HG03571 (cell line): Measurements from ENCODE around the gene KIF24.
"Not testable (repeated sequence)": the region's sequence is repeated elsewhere in the genome, so short reads cannot be mapped to it uniquely, and the experiment has no call there.

Experiments
- ATAC-seq: cut with Tn5 transposase; IDR thresholded peaks from one replicate; pipeline ENCODE4 v1.9.1; 2021; ENCODE audit not compliant: unreplicated experiment

KIF24 gene

GRCh38 chr9:34328987-34329832 lies at the start of gene KIF24, which contains the start of gene NUDT2:
KIF24 (minus strand) TSS chr9:34329268; CDS start chr9:34311346, 17,922 bp downstream.
NUDT2 (plus strand) TSS chr9:34329569; CDS start chr9:34339040, 9,471 bp downstream.
- peak; percentile 91 for ATAC-seq

DNA sequence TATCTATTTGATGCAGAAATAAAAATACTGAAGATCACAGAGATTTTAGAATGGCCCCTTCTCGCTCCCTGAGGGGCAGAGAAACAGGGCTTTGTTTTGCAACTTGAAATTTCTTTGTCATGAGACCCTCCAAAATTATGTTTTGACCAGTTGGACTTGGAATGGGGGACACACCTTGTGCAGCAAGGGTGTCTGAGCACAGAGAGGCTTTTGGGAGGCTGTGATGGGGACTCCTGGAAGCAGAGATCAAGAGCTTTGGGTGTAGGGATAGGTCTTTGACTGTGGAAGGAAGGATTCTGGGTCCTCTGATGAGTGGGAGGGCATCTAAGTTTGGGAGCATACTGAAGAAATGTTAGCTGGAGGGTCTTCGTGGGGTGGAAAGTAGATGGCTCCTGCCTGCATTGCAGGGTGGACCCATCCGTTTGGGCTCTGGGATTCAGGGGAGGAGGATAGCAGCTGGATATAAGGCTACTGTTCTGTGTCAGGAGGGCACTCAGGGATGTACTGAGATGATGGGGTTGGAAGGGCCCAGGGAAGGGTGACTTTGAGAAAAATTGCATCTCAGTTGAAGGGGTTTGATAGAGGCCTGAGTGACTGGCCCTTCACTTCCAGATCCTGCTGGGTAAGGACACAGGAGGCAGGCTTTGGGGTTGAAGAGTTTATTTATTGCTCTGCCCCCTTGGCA lies 49.5 kb upstream of the KIF24 start:
- ATAC-seq, result no peak

DNA sequence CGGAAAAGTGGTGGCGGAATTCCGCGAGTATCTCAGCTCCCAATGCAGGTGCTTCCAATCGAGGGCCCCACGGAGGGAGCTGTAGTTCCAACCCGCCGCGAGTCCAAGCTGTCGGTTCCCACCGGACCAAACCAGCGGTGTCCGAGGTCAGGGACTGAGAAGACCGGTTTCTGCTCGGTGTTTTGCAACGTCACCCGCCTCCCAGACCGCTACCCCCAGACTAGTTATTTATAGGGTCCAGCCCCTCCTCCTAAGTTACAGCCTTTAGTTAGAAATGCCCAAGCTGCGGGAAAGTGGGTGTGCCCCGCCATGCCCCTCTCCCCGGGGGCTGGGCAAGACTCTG lies 48.3 kb upstream of the KIF24 start:
- no peak for ATAC-seq

DNA sequence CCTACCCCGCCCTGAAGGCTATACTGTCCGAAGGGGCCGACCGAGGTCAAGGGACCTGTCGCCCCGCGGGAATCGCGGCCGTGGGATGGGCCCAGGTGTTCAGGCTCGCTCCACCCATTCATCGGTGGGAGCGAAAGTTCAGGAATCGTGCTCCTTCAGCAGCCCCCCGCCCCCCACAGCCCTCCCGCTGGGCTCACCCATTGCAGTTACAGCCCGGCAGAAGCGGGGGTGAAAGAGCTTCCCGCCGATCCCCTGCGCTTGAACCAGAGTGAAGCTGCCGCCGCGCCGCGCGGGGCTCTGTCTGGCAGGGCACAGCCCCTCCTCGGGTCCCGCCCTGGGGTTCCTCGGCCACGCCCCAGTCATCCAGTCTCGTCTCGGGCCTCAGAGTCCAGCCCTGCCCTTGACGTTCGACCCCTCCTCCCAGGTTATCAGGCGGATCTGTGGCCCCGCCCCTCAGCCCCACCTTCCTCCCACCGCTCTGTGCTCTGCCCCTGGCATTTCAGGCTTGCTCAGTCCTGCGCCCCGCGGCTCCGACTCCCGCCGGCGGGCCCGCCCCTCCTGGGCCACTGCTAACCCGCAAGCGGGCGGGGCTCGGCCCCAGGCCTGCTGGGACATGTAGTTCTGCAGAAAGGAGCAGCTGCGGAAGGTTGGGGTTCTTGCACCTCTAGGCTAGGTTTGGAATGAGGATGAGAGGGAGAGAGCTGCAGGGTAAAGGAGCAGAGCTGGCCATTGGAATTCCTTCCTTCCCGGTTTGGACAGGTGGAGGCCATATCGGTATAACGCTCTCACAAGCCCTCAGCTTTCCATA lies 47.7 kb upstream of the KIF24 start, which contains the start of gene MYORG:
Gene MYORG, minus strand, starts transcription at position 303 of the 808 bp plus-strand sequence. CDS start 3,955 bp downstream, outside the sequence.
- ATAC-seq, result peak; percentile 79

GRCh38 chr9:34375901-34376595 lies 47.0 kb upstream of the KIF24 start:
- no peak for ATAC-seq

DNA sequence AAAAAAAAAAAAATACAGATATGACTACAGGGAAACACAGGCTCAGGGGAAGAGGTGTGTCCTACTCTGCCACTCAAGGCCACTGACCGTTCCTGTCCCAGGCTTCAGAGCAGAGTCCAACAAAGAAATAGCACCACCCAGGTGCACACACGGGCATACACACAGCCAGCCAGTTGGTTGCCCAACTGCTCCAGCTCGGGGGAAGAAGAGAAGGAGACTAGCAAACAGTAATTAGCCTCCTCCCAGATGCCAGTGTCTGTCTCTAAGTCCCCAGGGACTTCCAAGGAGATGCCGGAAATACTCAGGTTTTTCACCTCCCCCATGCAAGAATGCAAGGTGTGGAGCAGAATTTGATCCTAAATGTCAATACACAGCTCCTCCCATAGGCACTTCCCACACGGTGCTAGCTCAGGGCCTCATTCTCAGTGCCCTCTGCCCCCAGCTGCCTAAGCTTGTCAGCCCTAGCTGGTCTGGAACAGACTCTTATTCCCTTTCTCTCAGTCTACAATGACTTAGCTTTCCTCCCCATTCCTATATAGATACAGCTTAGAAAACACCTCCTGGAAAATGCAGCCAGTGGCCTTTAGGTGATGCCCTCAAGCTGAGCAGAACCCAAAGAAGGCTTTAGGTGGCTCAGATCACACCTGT lies 46.0 kb upstream of the KIF24 start:
- ATAC-seq, result no peak

GRCh38 chr9:34374339-34374738 lies 45.3 kb upstream of the KIF24 start:
- ATAC-seq, result no peak

DNA sequence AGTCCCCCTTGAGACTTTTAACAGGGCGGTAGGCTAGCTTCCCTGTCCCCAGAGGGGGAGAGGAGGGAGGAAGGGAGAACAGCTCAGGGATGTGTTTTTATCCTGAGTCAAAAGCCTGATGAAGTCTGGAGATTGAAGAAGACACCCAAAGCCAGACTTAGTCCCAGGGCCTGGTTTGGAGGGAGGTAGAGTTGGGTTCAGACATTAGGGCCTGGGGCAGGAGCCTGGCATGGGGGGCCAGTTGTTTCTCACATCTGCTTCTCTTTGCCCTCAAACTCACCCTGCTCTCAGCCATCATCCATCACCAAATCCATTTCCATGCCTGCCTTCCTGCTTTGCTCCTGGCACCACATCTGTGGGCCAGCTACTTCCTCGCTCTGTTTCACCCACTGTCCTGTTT lies 44.7 kb upstream of the KIF24 start:
- no peak for ATAC-seq

GRCh38 chr9:34372467-34373011 lies 43.5 kb upstream of the KIF24 start:
- no peak for ATAC-seq

- ATAC-seq, result no peak
These were observed 42.9 kb upstream of the KIF24 start for GRCh38 chr9:34371886-34372466.

DNA sequence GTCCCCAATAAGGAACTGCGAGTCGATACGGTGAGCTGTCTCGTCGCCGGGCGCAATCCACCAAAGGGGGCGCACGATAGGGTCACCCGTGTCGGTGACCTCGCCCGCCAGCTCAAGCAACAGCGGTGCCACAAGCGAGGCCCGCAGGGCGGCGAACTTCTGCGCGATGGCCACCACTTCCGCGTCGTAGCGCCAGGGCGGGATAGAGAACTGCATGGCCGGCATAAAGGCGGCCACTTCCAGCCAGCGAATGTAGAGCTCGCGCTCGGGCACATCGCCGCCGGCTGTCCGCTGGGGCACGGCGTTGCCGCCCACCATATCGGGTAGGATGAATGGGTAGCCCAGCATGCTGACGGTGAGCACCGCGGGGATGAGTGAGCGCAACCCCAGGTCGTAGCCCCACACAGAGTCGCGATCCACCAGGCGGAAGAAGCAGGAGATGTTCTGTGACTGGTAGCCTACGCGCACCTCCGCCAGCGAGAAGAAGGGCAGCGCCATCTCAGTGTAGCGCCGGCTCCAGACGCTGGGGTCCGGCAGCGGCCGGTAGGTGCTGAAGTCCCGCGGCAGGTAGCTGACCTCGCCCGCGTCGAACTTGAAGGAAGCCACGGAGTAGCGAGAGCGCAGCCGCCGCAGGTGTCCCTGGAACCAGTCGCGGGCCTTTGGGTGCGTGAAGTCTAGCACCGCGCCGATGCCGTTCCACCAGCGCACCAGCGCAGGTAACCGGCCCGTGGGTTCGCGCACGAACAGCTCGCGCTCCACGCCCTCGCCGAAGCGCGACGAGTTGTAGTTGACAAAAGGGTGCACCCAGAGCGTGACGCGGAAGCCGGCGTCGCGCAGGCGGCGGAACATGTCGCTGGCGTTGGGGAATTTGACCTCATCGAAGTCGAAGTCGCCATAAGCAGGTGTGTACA lies 42.2 kb upstream of the KIF24 start:
- ATAC-seq, result no peak

DNA sequence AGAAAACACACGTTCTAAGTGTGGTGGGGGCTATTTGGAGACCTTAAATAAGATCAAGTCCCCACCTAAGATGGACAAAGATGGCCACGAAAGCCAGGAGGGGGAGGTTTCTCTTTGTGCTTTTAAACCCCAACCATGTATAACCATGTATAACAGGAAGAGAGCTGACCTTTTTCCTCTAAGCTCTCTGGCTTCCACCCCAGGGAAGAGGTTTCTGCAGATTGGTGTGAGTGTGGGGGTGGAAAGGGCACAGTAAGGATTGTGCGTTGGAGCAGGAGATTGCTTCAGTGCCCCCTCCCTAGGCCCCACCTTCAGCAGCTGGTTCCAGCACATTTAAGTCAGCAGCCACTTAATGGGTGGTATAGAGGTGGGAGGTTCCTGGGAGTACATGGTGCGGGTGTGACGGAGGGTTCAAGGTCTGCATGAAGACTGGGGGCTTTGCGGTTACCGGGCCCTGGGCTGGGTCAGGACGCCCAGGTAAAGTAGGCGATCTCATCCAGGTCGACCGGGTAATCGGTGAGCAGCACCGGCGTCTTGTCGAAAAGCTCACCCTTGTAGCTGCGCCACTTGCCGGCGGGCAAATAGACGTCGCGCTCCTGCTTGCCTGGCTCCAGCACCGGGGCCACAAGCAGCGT lies 41.4 kb upstream of the KIF24 start:
- no peak for ATAC-seq

DNA sequence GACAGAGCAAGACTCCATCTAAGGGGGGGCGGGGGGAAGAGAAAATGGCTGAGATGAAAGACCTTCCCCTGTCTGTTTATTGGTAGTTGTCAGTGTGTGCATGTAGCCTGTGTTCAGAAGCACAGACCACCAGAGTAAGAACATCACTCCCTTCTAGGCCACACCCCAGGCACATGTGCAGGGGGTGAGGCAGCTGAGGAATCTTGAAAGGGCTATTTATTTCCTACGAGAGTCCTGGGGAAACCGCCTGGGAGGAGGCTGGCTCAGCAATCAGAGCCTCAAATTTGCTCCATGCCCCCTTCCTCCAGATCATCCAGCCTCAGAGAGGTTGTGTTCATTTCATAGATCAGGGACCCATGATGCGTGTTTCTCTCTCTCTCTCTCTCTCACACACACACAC lies 40.6 kb upstream of the KIF24 start:
- ATAC-seq, result no peak

GRCh38 chr9:34368796-34369195 lies 39.7 kb upstream of the KIF24 start:
- not testable (repeated sequence) for ATAC-seq

DNA sequence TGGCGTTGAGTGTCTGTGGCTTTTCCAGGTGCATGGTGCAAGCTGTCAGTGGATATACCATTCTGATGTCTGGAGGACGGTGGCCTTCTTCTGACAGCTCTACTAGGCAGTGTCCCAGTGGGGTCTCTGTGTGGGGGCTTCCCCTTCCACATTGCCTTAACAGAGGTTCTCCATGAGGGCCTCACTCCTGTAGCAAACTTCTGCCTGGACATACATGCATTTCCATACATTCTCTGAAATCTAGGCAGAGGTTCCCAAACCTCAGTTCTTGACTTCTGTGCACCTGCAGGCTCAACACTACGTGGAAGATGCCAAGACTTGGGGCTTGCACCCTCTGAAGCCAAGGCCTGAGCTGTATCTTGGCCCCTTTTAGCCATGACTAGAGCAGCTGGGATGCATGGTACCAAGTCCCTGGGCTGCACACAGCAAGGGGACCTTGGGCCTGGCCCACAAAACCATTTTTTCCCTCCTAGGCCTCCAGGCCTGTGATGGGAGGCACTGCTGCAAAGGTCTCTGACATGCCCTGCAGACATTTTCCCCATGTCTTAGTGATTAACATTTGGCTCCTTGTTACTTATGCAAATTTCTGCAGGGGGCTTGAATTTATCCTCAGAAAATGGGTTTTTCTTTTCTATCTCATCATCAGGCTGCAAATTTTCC lies 38.8 kb upstream of the KIF24 start:
- ATAC-seq, result not testable (repeated sequence)

- ATAC-seq, result no peak
These were observed 37.3 kb upstream of the KIF24 start for GRCh38 chr9:34366365-34366764.

DNA sequence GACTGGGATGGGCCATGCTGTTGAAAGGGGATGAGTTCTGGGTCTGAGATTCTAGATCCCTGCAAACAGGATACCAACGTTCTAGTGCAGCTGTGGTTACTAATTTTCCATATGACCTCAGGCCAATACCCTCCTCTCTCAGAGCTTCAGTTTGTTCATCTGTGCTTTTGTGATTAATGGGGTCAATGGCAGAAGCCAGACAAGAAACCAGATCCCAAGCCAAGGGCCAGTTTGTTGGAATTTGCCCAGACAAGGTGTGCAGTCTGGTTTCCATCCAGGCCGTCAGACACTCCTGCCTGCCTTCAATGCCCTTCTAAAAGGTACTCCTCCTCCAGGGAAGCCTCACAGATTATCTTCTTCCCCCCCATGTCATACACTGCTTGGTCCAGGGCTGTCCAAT lies 36.2 kb upstream of the KIF24 start:
- ATAC-seq, result no peak
